HL-60 (cell line): ENCODE results near the gene PDE1C.

Source experiments
- DNase-seq, 2 experiments: peaks; one replicate each; pipeline ENCODE4 v3.0.0-alpha.2; 2010 to 2020; ENCODE audit warnings: low read depth in 1 of 2, low spot score in 1 of 2
- H3K27ac ChIP-seq: fragments of 250-450 bp; sonication (Bioruptor Pico); replicated peaks from 2 replicates; pipeline ENCODE4 v1.5.1; 2020; ENCODE audit warnings: mild to moderate bottlenecking, moderate library complexity
- H3K27me3 ChIP-seq: fragments of 250-450 bp; sonication (Bioruptor Pico); 2 replicates; pipeline ENCODE4 v1.5.1; 2021; ENCODE audit warnings: mild to moderate bottlenecking, moderate library complexity; ENCODE audit not compliant: insufficient read depth, poor library complexity, severe bottlenecking
- H3K4me3 ChIP-seq: replicated peaks from 2 replicates; pipeline ENCODE4 v1.5.1; 2011; ENCODE audit warnings: mild to moderate bottlenecking, control low read depth, low read length; ENCODE audit not compliant: insufficient read depth
- CTCF ChIP-seq: IDR thresholded peaks from one replicate; pipeline ENCODE4 v1.5.1; 2011; ENCODE audit warnings: low read length, control low read depth, inconsistent platforms; ENCODE audit not compliant: insufficient read depth
- GABPA ChIP-seq: IDR thresholded peaks from 2 replicates; pipeline ENCODE4 v1.6.1; 2012; ENCODE audit warnings: low read depth
- POLR2AphosphoS5 ChIP-seq: IDR thresholded peaks from 2 replicates; pipeline ENCODE4 v1.6.1; 2012; ENCODE audit warnings: low read depth
- REST ChIP-seq: IDR thresholded peaks from 2 replicates; pipeline ENCODE4 v1.6.1; 2012; ENCODE audit warnings: low read depth; ENCODE audit not compliant: insufficient replicate concordance
- SPI1 ChIP-seq: IDR thresholded peaks from 2 replicates; pipeline ENCODE4 v1.6.1; 2012; ENCODE audit warnings: low read depth, mild to moderate bottlenecking, borderline replicate concordance

The PDE1C gene

GRCh38 chr7:31991846-31992245 lies 78.4 kb downstream of the PDE1C start:
- no peak overlapping the region for H3K27ac ChIP-seq
- no peak for DNase-seq
- TF ChIP-seq GABPA = no peak
- TF ChIP-seq REST = no peak
- TF ChIP-seq CTCF = no peak
- no peak for TF ChIP-seq POLR2AphosphoS5
- no peak for TF ChIP-seq SPI1
- H3K27me3 ChIP-seq = peaks cover 2% of the 10 kb centered on the region
- H3K4me3 ChIP-seq = no peak overlapping the region

GRCh38 chr7:31991406-31991805 lies 78.8 kb downstream of the PDE1C start:
- Histone ChIP-seq H3K4me3 (no peak overlapping the region), H3K27ac (no peak overlapping the region), H3K27me3 (peaks cover 2% of the 10 kb centered on the region)
- TF ChIP-seq CTCF = no peak
- no peak for TF ChIP-seq POLR2AphosphoS5
- TF ChIP-seq GABPA = no peak
- no peak for TF ChIP-seq REST
- no peak for TF ChIP-seq SPI1
- no peak for DNase-seq

GRCh38 chr7:31986878-31987518 lies 83.2 kb downstream of the PDE1C start:
- Histone ChIP-seq H3K27me3 (peaks cover 2% of the 10 kb centered on the region), H3K27ac (no peak overlapping the region), H3K4me3 (no peak overlapping the region)
- TF ChIP-seq POLR2AphosphoS5 (no peak), SPI1 (no peak), GABPA (no peak), REST (no peak)
- DNase-seq = no peak
